ENCODE measurements around the gene RAD50.
"Not testable (repeated sequence)": the region's sequence is repeated elsewhere in the genome, so short reads cannot be mapped to it uniquely, and the experiment has no call there.

The RAD50 gene

GRCh38 chr5:132612846-132613245 lies 56.1 kb downstream of the RAD50 start:
- TF ChIP-seq, protein P1, sequence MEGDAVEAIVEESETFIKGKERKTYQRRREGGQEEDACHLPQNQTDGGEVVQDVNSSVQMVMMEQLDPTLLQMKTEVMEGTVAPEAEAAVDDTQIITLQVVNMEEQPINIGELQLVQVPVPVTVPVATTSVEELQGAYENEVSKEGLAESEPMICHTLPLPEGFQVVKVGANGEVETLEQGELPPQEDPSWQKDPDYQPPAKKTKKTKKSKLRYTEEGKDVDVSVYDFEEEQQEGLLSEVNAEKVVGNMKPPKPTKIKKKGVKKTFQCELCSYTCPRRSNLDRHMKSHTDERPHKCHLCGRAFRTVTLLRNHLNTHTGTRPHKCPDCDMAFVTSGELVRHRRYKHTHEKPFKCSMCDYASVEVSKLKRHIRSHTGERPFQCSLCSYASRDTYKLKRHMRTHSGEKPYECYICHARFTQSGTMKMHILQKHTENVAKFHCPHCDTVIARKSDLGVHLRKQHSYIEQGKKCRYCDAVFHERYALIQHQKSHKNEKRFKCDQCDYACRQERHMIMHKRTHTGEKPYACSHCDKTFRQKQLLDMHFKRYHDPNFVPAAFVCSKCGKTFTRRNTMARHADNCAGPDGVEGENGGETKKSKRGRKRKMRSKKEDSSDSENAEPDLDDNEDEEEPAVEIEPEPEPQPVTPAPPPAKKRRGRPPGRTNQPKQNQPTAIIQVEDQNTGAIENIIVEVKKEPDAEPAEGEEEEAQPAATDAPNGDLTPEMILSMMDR (conservative IDR thresholded peaks at IDR 0.05; ENCODE audit: low read length): no peak
- H3K4me3 ChIP-seq (ENCODE audit: low read length): no peak overlapping the region
- DNase-seq (ENCODE audit: low read depth): no peak

GRCh38 chr5:132621699-132622098 lies 64.9 kb downstream of the RAD50 start:
- H3K4me3 ChIP-seq (ENCODE audit: low read length): no peak overlapping the region
- TF ChIP-seq, protein P1 (conservative IDR thresholded peaks at IDR 0.05; ENCODE audit: low read length): no peak
- DNase-seq (ENCODE audit: low read depth): no peak

- TF ChIP-seq, protein P1 (conservative IDR thresholded peaks at IDR 0.05; ENCODE audit: low read length): no peak
- DNase-seq (ENCODE audit: low read depth): no peak
- no peak overlapping the region for H3K4me3 ChIP-seq (ENCODE audit: low read length)
These were observed 65.8 kb downstream of the RAD50 start for GRCh38 chr5:132622608-132623007.

DNA sequence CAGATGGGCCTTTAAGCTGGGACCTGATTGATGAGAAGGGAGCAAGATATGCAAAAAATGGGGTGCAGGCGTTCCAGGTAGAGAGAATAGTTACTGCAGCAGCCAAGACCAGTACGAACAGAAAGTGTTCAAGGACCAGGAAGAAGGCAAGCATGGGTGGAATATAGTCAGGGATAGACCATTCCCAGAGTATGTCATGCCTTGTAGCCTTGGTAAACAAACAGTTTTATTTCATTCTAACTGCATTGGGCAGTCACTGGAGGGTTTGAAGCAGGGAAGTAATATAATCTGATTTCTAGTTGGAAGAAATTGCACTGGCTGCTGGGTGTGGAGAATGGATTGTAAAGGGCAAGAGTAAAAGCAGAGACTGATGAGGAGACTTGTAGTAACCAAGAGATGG lies 70.7 kb downstream of the RAD50 start:
- DNase-seq (ENCODE audit: low read depth): no peak
- TF ChIP-seq, protein P1 (conservative IDR thresholded peaks at IDR 0.05; ENCODE audit: low read length): no peak
- H3K4me3 ChIP-seq (ENCODE audit: low read length): no peak overlapping the region

DNA sequence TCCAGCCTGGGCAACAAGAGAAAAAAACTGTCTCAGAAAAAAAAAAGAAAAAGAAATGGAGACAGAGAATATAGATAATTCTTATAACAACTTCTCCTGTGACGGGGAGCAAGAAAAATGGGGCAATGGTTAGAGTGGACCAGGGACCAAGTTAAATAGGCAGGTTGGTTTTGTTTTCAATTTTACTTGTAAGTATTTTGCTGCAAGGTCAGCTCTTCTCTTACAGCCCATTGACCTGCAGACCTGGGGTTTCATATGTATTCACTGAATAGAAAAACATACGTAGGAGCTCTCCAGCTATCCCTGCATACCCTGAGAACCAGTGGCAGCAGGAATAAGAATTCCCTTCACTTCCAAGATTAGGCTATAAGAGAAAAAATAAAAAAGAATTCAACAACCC lies 72.0 kb downstream of the RAD50 start:
- DNase-seq (ENCODE audit: low read depth): no peak
- TF ChIP-seq, protein P1 (conservative IDR thresholded peaks at IDR 0.05; ENCODE audit: low read length): no peak
- H3K4me3 ChIP-seq (ENCODE audit: low read length): no peak overlapping the region

GRCh38 chr5:132629230-132629944 lies 72.6 kb downstream of the RAD50 start:
- TF ChIP-seq, protein P1 (conservative IDR thresholded peaks at IDR 0.05; ENCODE audit: low read length): no peak
- no peak overlapping the region for H3K4me3 ChIP-seq (ENCODE audit: low read length)
- no peak for DNase-seq (ENCODE audit: low read depth)

- not testable (repeated sequence) for H3K4me3 ChIP-seq (ENCODE audit: low read length)
These were observed 76.8 kb downstream of the RAD50 start for GRCh38 chr5:132633587-132633986.

More at GRCh38 chr5:132633587-132633986, 76.8 kb downstream of the RAD50 start:
- not testable (repeated sequence) for DNase-seq (ENCODE audit: low read depth)

Data from AG10803 (cell line).